AG09309 (cell line): Measurements from ENCODE around the gene RALGAPA1.

Experiments
- DNase-seq: peaks from one replicate; pipeline ENCODE4 v3.0.0-alpha.2; 2010; ENCODE audit warnings: low read depth
- H3K4me3 ChIP-seq: 2 replicates; pipeline ENCODE4 v1.5.1; 2011; ENCODE audit warnings: mild to moderate bottlenecking, low read depth, low read length, moderate library complexity; ENCODE audit not compliant: control insufficient read depth
- CTCF ChIP-seq: IDR thresholded peaks from 2 replicates; pipeline ENCODE4 v1.5.1; 2011; ENCODE audit warnings: mild to moderate bottlenecking, low read depth, low read length, inconsistent platforms; ENCODE audit not compliant: insufficient read depth, control insufficient read depth; ENCODE audit errors: missing control alignments

The RALGAPA1 gene

GRCh38 chr14:35760143-35760542 is 49.0 kb downstream of the RALGAPA1 start:
- H3K4me3 ChIP-seq = no peak overlapping the region
- no peak for DNase-seq
- no peak for TF ChIP-seq CTCF

GRCh38 chr14:35758523-35759129 is 50.5 kb downstream of the RALGAPA1 start:
- H3K4me3 ChIP-seq = no peak overlapping the region
- TF ChIP-seq CTCF = no peak
- no peak for DNase-seq

GRCh38 chr14:35754671-35755070 is 54.4 kb downstream of the RALGAPA1 start:
- no peak for TF ChIP-seq CTCF
- DNase-seq = no peak
- H3K4me3 ChIP-seq = no peak overlapping the region

GRCh38 chr14:35752380-35752779 is 56.7 kb downstream of the RALGAPA1 start:
- no peak overlapping the region for H3K4me3 ChIP-seq
- no peak for DNase-seq
- no peak for TF ChIP-seq CTCF

GRCh38 chr14:35750202-35750904 is 58.7 kb downstream of the RALGAPA1 start:
- TF ChIP-seq CTCF = no peak
- no peak for DNase-seq
- H3K4me3 ChIP-seq = no peak overlapping the region

GRCh38 chr14:35747379-35747778 is 61.7 kb downstream of the RALGAPA1 start:
- H3K4me3 ChIP-seq = no peak overlapping the region
- no peak for TF ChIP-seq CTCF
- DNase-seq = no peak
